H1 (cell line): Measurements from ENCODE around the gene YARS1. TPM values are rescaled to one million over a fixed set of nuclear protein-coding genes. Genes with fewer than 3 reads are reported as not detected.

Source experiments
- CTCF ChIA-PET: fragments of 300-600 bp; sonication (Branson Sonifier 250); formaldehyde crosslinking; loops from one replicate; lab custom pipeline; 2021; ENCODE audit not compliant: partially characterized antibody; lab: Charles Lee
- POLR2A ChIA-PET: fragments of 300-600 bp; sonication (Branson Sonifier 250); formaldehyde crosslinking; loops from one replicate; lab custom pipeline; 2021; ENCODE audit warnings: inconsistent platforms; ENCODE audit not compliant: partially characterized antibody; lab: Charles Lee
- DNase-seq, 2 experiments: peaks; one replicate each; pipeline versions ENCODE4 v3.0.0 to v3.0.0-alpha.2; 2010 to 2022; ENCODE audit warnings: low spot score in 2 of 2, low read depth in 1 of 2, mixed read lengths in 1 of 2
- FAIRE-seq: peaks from 2 replicates; lab custom pipeline; 2011; peaks lifted over from hg19 to GRCh38; lab: Jason Lieb, UNC
- H2AFZ ChIP-seq: 2 replicates; pipeline ENCODE4 v1.8.1; 2012; ENCODE audit warnings: low read length, inconsistent platforms
- H2AK5ac ChIP-seq: 2 replicates; pipeline ENCODE4 v1.6.1; 2013; ENCODE audit warnings: low read depth, low read length
- H2BK120ac ChIP-seq: replicated peaks from 2 replicates; pipeline ENCODE3; 2013; ENCODE audit warnings: low read depth, low read length, inconsistent platforms
- H2BK12ac ChIP-seq: 2 replicates; pipeline ENCODE4 v1.6.1; 2013; ENCODE audit warnings: low read depth, low read length
- H2BK15ac ChIP-seq: 2 replicates; pipeline ENCODE4 v1.6.1; 2013; ENCODE audit warnings: low read length
- H2BK20ac ChIP-seq: 2 replicates; pipeline ENCODE4 v1.6.1; 2013; ENCODE audit warnings: low read length
- H2BK5ac ChIP-seq: 2 replicates; pipeline ENCODE4 v1.6.1; 2013; ENCODE audit warnings: low read depth, low read length
- H3K14ac ChIP-seq: 2 replicates; pipeline ENCODE4 v1.6.1; 2013; ENCODE audit warnings: inconsistent platforms; ENCODE audit not compliant: insufficient read length
- H3K18ac ChIP-seq: 2 replicates; pipeline ENCODE4 v1.6.1; 2013; ENCODE audit warnings: low read length; ENCODE audit errors: extremely low read depth
- H3K23ac ChIP-seq: 2 replicates; pipeline ENCODE4 v1.6.1; 2013; ENCODE audit warnings: inconsistent platforms; ENCODE audit not compliant: insufficient read length
- H3K23me2 ChIP-seq: 2 replicates; pipeline ENCODE4 v1.6.1; 2013; ENCODE audit warnings: low read depth, low read length
- H3K27ac ChIP-seq: 2 replicates; pipeline ENCODE4 v1.6.1; 2011; ENCODE audit warnings: low read depth, low read length, inconsistent platforms
- H3K27me3 ChIP-seq, 4 experiments: replicated peaks in 1 of 4; 1 replicate in 1 of 4; 2 replicates in 3 of 4; pipeline versions ENCODE4 v1.6.1 to v1.8.1; 2011 to 2013; ENCODE audit warnings: low read length in 3 of 4, mild to moderate bottlenecking in 3 of 4, inconsistent platforms in 2 of 4, mixed read lengths in 2 of 4, moderate library complexity in 1 of 4; ENCODE audit not compliant: control insufficient read depth in 3 of 4, insufficient read depth in 3 of 4; ENCODE audit errors: extremely low read depth in 1 of 4
- H3K36me3 ChIP-seq, 4 experiments: 2 replicates each; pipeline versions ENCODE4 v1.6.1 to v1.8.1; 2011 to 2013; ENCODE audit warnings: mild to moderate bottlenecking in 4 of 4, low read length in 3 of 4, moderate library complexity in 2 of 4, control low read depth in 1 of 4, inconsistent platforms in 1 of 4; ENCODE audit not compliant: insufficient read depth in 4 of 4, control insufficient read depth in 2 of 4
- H3K4ac ChIP-seq: replicated peaks from 2 replicates; pipeline ENCODE3; 2013; ENCODE audit warnings: low read length, low read depth, mixed read lengths, inconsistent platforms; ENCODE audit not compliant: insufficient read length
- H3K4me1 ChIP-seq, 4 experiments: replicated peaks in 1 of 4; 1 replicate in 1 of 4; 2 replicates in 3 of 4; pipeline versions ENCODE4 v1.6.1 to v1.8.1; 2011 to 2013; ENCODE audit warnings: low read length in 3 of 4, inconsistent platforms in 2 of 4, mixed read lengths in 1 of 4; ENCODE audit not compliant: insufficient read depth in 4 of 4, control insufficient read depth in 3 of 4
- H3K4me2 ChIP-seq, 2 experiments: 2 replicates each; pipeline versions ENCODE4 v1.6.1 to v1.8.1; 2011 to 2013; ENCODE audit warnings: low read depth in 2 of 2, low read length in 2 of 2, control low read depth in 1 of 2, inconsistent platforms in 1 of 2, mild to moderate bottlenecking in 1 of 2; ENCODE audit not compliant: insufficient read depth in 1 of 2
- H3K4me3 ChIP-seq, 4 experiments: fragments of 200-600, 300-600 bp in 1 of 4; sonication (generic), shearing (Covaris generic), sonication (Bioruptor Twin) in 1 of 4; 2 replicates each; pipeline versions ENCODE4 v1.5.1 to v1.8.1; 2011 to 2016; ENCODE audit warnings: low read length in 4 of 4, low read depth in 3 of 4, control low read depth in 2 of 4, inconsistent platforms in 2 of 4, mild to moderate bottlenecking in 2 of 4, mixed read lengths in 1 of 4, moderate library complexity in 1 of 4; ENCODE audit not compliant: insufficient read depth in 2 of 4; ENCODE audit errors: extremely low read depth in 1 of 4
- H3K56ac ChIP-seq: replicated peaks from 2 replicates; pipeline ENCODE3; 2013; ENCODE audit warnings: low read depth, mild to moderate bottlenecking, mixed read lengths, low read length, inconsistent platforms; ENCODE audit not compliant: insufficient read length
- H3K79me1 ChIP-seq: 2 replicates; pipeline ENCODE4 v1.6.1; 2013; ENCODE audit warnings: low read depth, low read length, control low read depth
- H3K79me2 ChIP-seq, 2 experiments: 2 replicates each; pipeline versions ENCODE4 v1.6.1 to v1.8.1; 2012 to 2013; ENCODE audit warnings: low read length in 2 of 2, mild to moderate bottlenecking in 2 of 2, inconsistent platforms in 1 of 2; ENCODE audit not compliant: insufficient read depth in 2 of 2, control insufficient read depth in 1 of 2
- H3K9ac ChIP-seq, 4 experiments: replicated peaks in 1 of 4; 1 replicate in 1 of 4; 2 replicates in 3 of 4; pipeline versions ENCODE4 v1.6.1 to v1.8.1; 2011 to 2013; ENCODE audit warnings: low read depth in 3 of 4, low read length in 3 of 4, control low read depth in 2 of 4, mild to moderate bottlenecking in 2 of 4, moderate library complexity in 2 of 4, inconsistent platforms in 1 of 4; ENCODE audit errors: extremely low read depth in 1 of 4
- H3K9me3 ChIP-seq, 2 experiments: 2 replicates each; pipeline versions ENCODE4 v1.6.1 to v1.8.1; 2012 to 2013; ENCODE audit warnings: mild to moderate bottlenecking in 2 of 2, moderate library complexity in 2 of 2, control low read depth in 1 of 2, inconsistent platforms in 1 of 2, low read depth in 1 of 2, low read length in 1 of 2, mixed read lengths in 1 of 2; ENCODE audit not compliant: insufficient read depth in 2 of 2
- H4K20me1 ChIP-seq, 2 experiments: replicated peaks in 1 of 2; 2 replicates each; pipeline versions ENCODE3 to v1.8.1; 2011 to 2013; ENCODE audit warnings: inconsistent platforms in 2 of 2, low read length in 2 of 2, mild to moderate bottlenecking in 1 of 2; ENCODE audit not compliant: insufficient read depth in 2 of 2, control insufficient read depth in 1 of 2
- H4K5ac ChIP-seq: 2 replicates; pipeline ENCODE4 v1.6.1; 2013; ENCODE audit warnings: low read length, low read depth, mixed read lengths, inconsistent platforms; ENCODE audit not compliant: insufficient read length
- H4K8ac ChIP-seq: 2 replicates; pipeline ENCODE4 v1.8.0; 2013; ENCODE audit warnings: mild to moderate bottlenecking, moderate library complexity, low read length, inconsistent platforms; ENCODE audit not compliant: insufficient read depth; ENCODE audit errors: extremely low read depth
- H4K91ac ChIP-seq: replicated peaks from 2 replicates; pipeline ENCODE3; 2013; ENCODE audit warnings: low read length, mixed read lengths, inconsistent platforms; ENCODE audit not compliant: insufficient read length
- CEBPB ChIP-seq: IDR thresholded peaks from 2 replicates; pipeline ENCODE4 v1.6.1; 2012; ENCODE audit warnings: low read depth, low read length
- EGR1 ChIP-seq: IDR thresholded peaks from 2 replicates; pipeline ENCODE4 v1.6.1; 2011; ENCODE audit warnings: low read depth, low read length, borderline replicate concordance
- RFX5 ChIP-seq: IDR thresholded peaks from 2 replicates; pipeline ENCODE4 v1.6.1; 2011; ENCODE audit warnings: low read depth, low read length, improper control_type of control experiment, borderline replicate concordance
- USF2 ChIP-seq: IDR thresholded peaks from 2 replicates; pipeline ENCODE4 v1.6.1; 2011; ENCODE audit warnings: low read length, improper control_type of control experiment
- WGBS, 2 experiments: shearing (Covaris generic) in 1 of 2; methylation state at CpG; one replicate each; pipeline versions ENCODE4 v1.1.6 to v1.1.7; 2013 to 2015; ENCODE audit warnings: low lambda C conversion rate in 2 of 2, mixed read lengths in 2 of 2, inconsistent platforms in 1 of 2, low coverage in 1 of 2, missing lambda C conversion rate in 1 of 2; ENCODE audit not compliant: insufficient replicate concordance in 2 of 2, insufficient coverage in 1 of 2, insufficient read length in 1 of 2; ENCODE audit errors: extremely low coverage in 1 of 2, missing lambda C conversion rate in 1 of 2; 5-methylcytosine and 5-hydroxymethylcytosine counted together
- polyA plus RNA-seq, 7 experiments: library from polyadenylated mRNA; depleted of rRNA in 3 of 7; stranded (reverse) in 5 of 7; unstranded in 2 of 7; fragments of >200 nt in 5 of 7; fragments of 200-250 nt in 2 of 7; gene quantifications; 1 replicate in 5 of 7; 2 replicates in 1 of 7; 4 replicates in 1 of 7; pipeline versions ENCODE4 v1.2.1 to v1.2.3, GENCODE V29; 2011 to 2013; ENCODE audit warnings: missing spikeins in 2 of 7, mixed read lengths in 2 of 7
- total RNA-seq: library from RNA; stranded (reverse); fragmentation: NEBNext Ultra II Directional; extraction: Animal tissue kit (Norgen Biotek cat#: 25700); gene quantifications from 2 replicates; pipeline ENCODE4 v1.2.1, GENCODE V29; 2021

YARS1 gene
- total and polyA plus RNA-seq, 2 of the 8 experiments (the other 6 are each of a cell fraction or from before 2014, with no cell fraction given) = 47.1 to 226 TPM

GRCh38 chr1:32808580-32808979 is 8.6 kb downstream of the YARS1 start:
- CTCF ChIA-PET = no interaction called here
- Histone ChIP-seq H3K14ac (no peak overlapping the region), H3K23ac (no peak overlapping the region), H2BK120ac (no peak overlapping the region), H3K56ac (no peak overlapping the region), H4K8ac (no peak overlapping the region), H2BK20ac (no peak overlapping the region), H2BK15ac (no peak overlapping the region), H3K4me2 (no peak overlapping the region), H3K36me3 (peaks cover 20 to 69% (median 52%) of the 10 kb centered on the region in 4 experiments), H3K9me3 (no peaks in the 10 kb centered on the region; a peak in 2 of 4 replicates), H2BK12ac (no peak overlapping the region), H3K18ac (no peak overlapping the region)
- no peak for FAIRE-seq
- TF ChIP-seq USF2 (no peak), CEBPB (no peak), RFX5 (no peak), EGR1 (no peak)
- TF ChIP-seq, all 59 proteins: peak for 0
- Histone ChIP-seq H3K4ac (no peak overlapping the region), H4K5ac (no peak overlapping the region), H3K79me2 (peaks cover 10 to 64% of the 10 kb centered on the region in 2 experiments), H4K20me1 (peaks cover 6 to 10% of the 10 kb centered on the region in 2 experiments), H3K4me3 (no peak overlapping the region), H3K27me3 (no peaks in the 10 kb centered on the region), H2AFZ (no peak overlapping the region), H4K91ac (no peak overlapping the region), H2BK5ac (no peak overlapping the region), H3K23me2 (no peaks in the 10 kb centered on the region; the same call in 1 of the 2 replicates), H3K27ac (no peak overlapping the region), H2AK5ac (no peak overlapping the region), H3K4me1 (peaks cover 4 to 11% (median 6%) of the 10 kb centered on the region in 4 experiments; a peak in 6 of 7 replicates), H3K9ac (no peak overlapping the region), H3K79me1 (peaks cover 7% of the 10 kb centered on the region)
- no peak for DNase-seq
- WGBS, 2 experiments = 95% methylated on average over 4 of the region's 4 CpGs; no CpG with 5 or more reads in 1 of the 2 experiments
- POLR2A ChIA-PET = interaction anchor here (0.7 to 1.9 kb wide), 7 partner anchors 8 to 38 kb away, joined by 3 to 4 read pairs (median 3); partner anchors contain the start of gene YARS1
